Brain microvascular endothelial cell (primary cell): ENCODE results near the gene LCN6.

Source experiments
- DNase-seq: peaks from one replicate; pipeline ENCODE4 v3.0.0-alpha.2; 2020
- H3K27ac ChIP-seq: fragments of 250-450 bp; sonication (Bioruptor Pico); 2 replicates; pipeline ENCODE4 v1.5.1; 2020; ENCODE audit warnings: mild to moderate bottlenecking, moderate library complexity
- H3K27me3 ChIP-seq: fragments of 250-450 bp; sonication (Bioruptor Pico); replicated peaks from 2 replicates; pipeline ENCODE4 v1.5.1; 2020; ENCODE audit warnings: mild to moderate bottlenecking
- H3K36me3 ChIP-seq: fragments of 250-450 bp; sonication (Bioruptor Pico); replicated peaks from 2 replicates; pipeline ENCODE4 v1.5.1; 2020; ENCODE audit warnings: mild to moderate bottlenecking
- H3K4me3 ChIP-seq: 2 replicates; pipeline ENCODE4 v1.5.1; 2011; ENCODE audit warnings: low read depth, mild to moderate bottlenecking, control low read depth, low read length, moderate library complexity
- in situ Hi-C: cut with HindIII; loops from 2 replicates; pipeline ENCODE4 v1.10.0; 2017; ENCODE audit warnings: low sequenced_read_pairs, low pct_ligation_motif_present
- TF ChIP-seq, protein P1 (sequence below): IDR thresholded peaks from 2 replicates; pipeline ENCODE4 v1.5.1; 2011; ENCODE audit warnings: low read depth, mild to moderate bottlenecking, moderate library complexity, low read length, control low read depth, inconsistent platforms; ENCODE audit errors: missing control alignments

LCN6 gene

DNA sequence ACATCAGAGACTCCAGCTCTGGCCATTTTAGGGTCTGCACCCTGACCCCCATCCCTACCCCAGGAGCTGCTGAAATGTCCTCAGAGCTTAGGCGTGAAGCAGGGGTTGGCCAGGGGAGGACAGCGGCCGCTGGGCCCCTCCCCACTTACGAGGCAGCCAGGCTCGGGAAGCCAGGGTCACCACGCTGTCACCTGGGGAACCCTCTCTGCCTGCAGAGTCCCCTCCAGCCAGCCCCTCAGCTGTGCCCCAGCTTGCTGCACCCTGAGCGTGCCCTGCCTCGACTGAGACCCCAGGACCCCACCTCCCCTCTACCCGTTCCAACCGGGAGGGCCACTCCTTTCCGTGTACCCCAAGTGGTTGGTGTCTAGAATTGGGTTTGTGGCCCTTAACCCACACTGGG lies 8.3 kb downstream of the LCN6 start:
- no peak overlapping the region for H3K27ac ChIP-seq
- H3K4me3 ChIP-seq, result no peak overlapping the region
- no peak for DNase-seq
- peaks cover 16% of the 10 kb centered on the region for H3K27me3 ChIP-seq
- H3K36me3 ChIP-seq, result no peaks in the 10 kb centered on the region
- in situ Hi-C loops, result no loop called here
- TF ChIP-seq, protein P1, sequence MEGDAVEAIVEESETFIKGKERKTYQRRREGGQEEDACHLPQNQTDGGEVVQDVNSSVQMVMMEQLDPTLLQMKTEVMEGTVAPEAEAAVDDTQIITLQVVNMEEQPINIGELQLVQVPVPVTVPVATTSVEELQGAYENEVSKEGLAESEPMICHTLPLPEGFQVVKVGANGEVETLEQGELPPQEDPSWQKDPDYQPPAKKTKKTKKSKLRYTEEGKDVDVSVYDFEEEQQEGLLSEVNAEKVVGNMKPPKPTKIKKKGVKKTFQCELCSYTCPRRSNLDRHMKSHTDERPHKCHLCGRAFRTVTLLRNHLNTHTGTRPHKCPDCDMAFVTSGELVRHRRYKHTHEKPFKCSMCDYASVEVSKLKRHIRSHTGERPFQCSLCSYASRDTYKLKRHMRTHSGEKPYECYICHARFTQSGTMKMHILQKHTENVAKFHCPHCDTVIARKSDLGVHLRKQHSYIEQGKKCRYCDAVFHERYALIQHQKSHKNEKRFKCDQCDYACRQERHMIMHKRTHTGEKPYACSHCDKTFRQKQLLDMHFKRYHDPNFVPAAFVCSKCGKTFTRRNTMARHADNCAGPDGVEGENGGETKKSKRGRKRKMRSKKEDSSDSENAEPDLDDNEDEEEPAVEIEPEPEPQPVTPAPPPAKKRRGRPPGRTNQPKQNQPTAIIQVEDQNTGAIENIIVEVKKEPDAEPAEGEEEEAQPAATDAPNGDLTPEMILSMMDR, result no peak

GRCh38 chr9:136739509-136739908 lies 8.8 kb downstream of the LCN6 start:
- H3K4me3 ChIP-seq, result no peak overlapping the region
- in situ Hi-C loops, result no loop called here
- TF ChIP-seq, protein P1, result no peak
- no peaks in the 10 kb centered on the region for H3K36me3 ChIP-seq
- DNase-seq, result no peak
- H3K27ac ChIP-seq, result no peak overlapping the region
- peaks cover 16% of the 10 kb centered on the region for H3K27me3 ChIP-seq

DNA sequence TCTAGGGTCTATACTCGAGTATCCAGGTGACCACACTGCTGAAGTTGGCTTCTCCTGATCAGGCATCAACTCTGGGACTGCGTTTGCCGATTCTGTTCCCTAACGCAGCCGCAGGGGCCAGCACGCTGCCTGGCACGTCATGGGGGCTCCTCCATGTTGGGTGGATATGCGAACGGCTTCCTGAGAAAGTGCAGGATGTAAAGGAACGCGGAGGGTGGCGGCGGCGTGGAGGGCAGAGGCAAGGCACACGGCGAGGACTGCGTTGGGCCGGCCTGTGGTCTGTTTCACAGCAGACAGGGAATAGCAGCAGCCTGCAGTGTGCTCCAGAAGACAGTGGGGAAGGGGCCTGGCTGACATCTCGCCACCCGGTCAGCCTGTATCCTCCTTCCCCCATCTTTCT lies 9.4 kb downstream of the LCN6 start:
- peaks cover 16% of the 10 kb centered on the region for H3K27me3 ChIP-seq
- H3K27ac ChIP-seq, result no peak overlapping the region
- no peak for DNase-seq
- TF ChIP-seq, protein P1, result no peak
- in situ Hi-C loops, result no loop called here
- H3K4me3 ChIP-seq, result no peak overlapping the region
- H3K36me3 ChIP-seq, result no peaks in the 10 kb centered on the region

DNA sequence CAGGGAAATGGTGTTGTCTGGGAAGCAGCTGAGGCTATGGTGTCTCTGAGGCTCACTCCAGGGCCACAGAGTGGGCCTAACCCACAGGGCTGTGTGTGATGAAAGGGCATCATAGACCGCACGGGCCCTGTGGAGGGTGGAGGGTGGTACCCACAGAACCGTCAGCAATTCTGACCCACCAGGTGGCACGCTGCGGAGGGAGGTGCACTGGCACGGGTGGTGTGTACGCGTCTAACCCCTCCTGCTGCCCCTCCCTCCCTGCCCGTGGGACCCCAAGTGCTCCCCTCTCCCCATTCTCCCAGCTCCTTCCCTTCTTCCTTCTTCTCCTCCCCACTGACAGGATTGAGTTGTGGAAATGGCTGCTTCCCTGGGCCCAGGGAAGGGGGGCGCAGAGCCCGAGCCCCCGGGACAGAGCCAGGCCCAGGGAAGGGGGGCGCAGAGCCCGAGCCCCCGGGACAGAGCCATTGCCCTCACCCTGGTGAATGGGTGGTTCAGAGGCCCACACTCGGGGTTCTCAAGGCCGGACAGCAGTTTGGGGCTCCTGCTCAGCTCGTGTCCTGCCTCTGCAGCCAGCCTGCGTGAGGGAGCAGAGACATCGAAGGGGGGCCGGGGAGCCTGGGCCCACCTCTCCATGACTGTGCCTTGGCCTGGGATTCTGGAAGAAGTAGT lies 12.4 kb downstream of the LCN6 start:
- Histone ChIP-seq H3K27ac (no peak overlapping the region), H3K4me3 (no peak overlapping the region), H3K27me3 (no peaks in the 10 kb centered on the region), H3K36me3 (no peaks in the 10 kb centered on the region)
- in situ Hi-C loops, result no loop called here
- DNase-seq, result no peak
- TF ChIP-seq, protein P1, result no peak

DNA sequence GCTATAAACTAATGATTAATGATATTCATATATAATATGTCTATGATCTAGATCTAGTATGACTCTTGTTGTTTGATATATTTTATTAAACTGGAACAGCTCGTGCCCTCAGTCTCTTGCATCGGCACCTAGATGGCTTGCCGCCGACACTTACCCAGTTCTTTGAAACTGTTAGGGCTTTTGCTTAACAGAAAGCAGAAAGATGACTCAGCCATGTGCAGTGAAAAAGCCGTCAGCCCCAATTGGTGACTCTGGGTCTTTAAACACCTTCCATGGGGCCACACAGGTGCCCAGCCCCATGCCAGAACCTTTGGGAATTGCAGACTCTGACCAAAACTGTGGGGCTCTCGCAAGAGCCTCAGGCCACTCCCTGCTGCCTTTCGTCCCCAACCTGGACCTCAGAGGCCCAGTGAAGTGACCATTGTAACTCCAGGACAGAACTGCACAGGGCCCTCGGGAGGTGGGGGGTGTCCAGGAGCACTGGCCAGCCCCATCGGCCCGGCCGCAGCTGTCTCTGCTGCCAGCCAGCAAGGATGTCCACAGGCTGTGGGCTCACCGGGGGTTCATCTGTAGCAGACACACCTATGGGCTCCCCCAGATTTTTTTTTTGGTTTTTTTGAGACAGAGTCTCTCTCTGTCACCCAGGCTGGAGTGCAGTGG lies 13.4 kb downstream of the LCN6 start:
- Histone ChIP-seq H3K4me3 (no peak overlapping the region), H3K36me3 (no peaks in the 10 kb centered on the region), H3K27me3 (no peaks in the 10 kb centered on the region), H3K27ac (no peak overlapping the region)
- no peak for DNase-seq
- in situ Hi-C loops, result no loop called here
- TF ChIP-seq, protein P1, result no peak

DNA sequence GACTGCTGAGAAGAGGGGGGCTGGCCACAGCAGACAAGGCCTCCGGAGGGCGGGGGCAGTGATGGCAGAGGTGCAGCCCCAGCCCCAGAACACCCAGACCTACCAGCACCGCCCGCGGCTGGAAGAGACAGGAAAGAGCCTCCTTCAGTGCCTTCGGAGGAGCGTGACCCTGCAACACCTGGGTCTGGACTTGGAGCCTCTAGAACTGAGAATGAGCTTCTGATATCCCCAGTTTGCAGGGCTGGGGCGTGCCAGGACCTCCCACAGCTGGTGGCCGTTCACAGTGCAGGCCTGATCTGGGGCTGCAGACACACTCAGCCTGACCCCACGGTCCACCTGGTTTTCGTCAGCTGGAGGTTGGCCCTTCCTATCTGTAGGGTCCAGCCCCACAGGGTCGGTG lies 14.7 kb downstream of the LCN6 start:
- no peak overlapping the region for H3K27ac ChIP-seq
- H3K36me3 ChIP-seq, result no peaks in the 10 kb centered on the region
- in situ Hi-C loops, result no loop called here
- no peaks in the 10 kb centered on the region for H3K27me3 ChIP-seq
- TF ChIP-seq, protein P1, result no peak
- no peak overlapping the region for H3K4me3 ChIP-seq
- DNase-seq, result no peak
